Progenitor cell of endocrine pancreas (in vitro differentiated cells): ENCODE measurements around the gene SUSD5. TPM values are rescaled to one million over a fixed set of nuclear protein-coding genes. Genes with fewer than 3 reads are reported as not detected.
"Not testable (repeated sequence)": the region's sequence is repeated elsewhere in the genome, so short reads cannot be mapped to it uniquely, and the experiment has no call there.

Source experiments
- DNase-seq: peaks from one replicate; pipeline ENCODE4 v3.0.0; 2021; ENCODE audit warnings: low spot score; ENCODE audit not compliant: unreplicated experiment
- H3K27ac Mint-ChIP-seq: 2 replicates; pipeline ENCODE4 v1.8.0; 2021; ENCODE audit warnings: mild to moderate bottlenecking, moderate library complexity, mixed read lengths
- H3K27me3 Mint-ChIP-seq: 2 replicates; pipeline ENCODE4 v1.8.0; 2021; ENCODE audit warnings: mixed read lengths
- H3K36me3 Mint-ChIP-seq: 2 replicates; pipeline ENCODE4 v1.8.0; 2022; ENCODE audit warnings: mixed read lengths; ENCODE audit not compliant: insufficient read depth
- H3K4me1 Mint-ChIP-seq: 2 replicates; pipeline ENCODE4 v1.8.0; 2021; ENCODE audit warnings: low read depth, mixed read lengths
- H3K4me3 Mint-ChIP-seq: 2 replicates; pipeline ENCODE4 v1.8.0; 2021; ENCODE audit warnings: low read depth, mild to moderate bottlenecking, moderate library complexity, mixed read lengths
- H3K9me3 Mint-ChIP-seq: 2 replicates; pipeline ENCODE4 v1.8.0; 2021; ENCODE audit warnings: low read depth, mixed read lengths
- total RNA-seq: library from RNA; stranded (reverse); gene quantifications from 2 replicates; pipeline ENCODE4 v1.2.1, GENCODE V29; 2021
- TF ChIP-seq, protein P1 (sequence below): fragments of 200-600 bp; sonication (generic); IDR thresholded peaks from one replicate; pipeline ENCODE4 v1.5.0; 2021; ENCODE audit warnings: antibody characterized with exemption, mild to moderate bottlenecking; ENCODE audit not compliant: unreplicated experiment

The SUSD5 gene
- total RNA-seq, 1 donor from 2014 or later, result 1.1 TPM

DNA sequence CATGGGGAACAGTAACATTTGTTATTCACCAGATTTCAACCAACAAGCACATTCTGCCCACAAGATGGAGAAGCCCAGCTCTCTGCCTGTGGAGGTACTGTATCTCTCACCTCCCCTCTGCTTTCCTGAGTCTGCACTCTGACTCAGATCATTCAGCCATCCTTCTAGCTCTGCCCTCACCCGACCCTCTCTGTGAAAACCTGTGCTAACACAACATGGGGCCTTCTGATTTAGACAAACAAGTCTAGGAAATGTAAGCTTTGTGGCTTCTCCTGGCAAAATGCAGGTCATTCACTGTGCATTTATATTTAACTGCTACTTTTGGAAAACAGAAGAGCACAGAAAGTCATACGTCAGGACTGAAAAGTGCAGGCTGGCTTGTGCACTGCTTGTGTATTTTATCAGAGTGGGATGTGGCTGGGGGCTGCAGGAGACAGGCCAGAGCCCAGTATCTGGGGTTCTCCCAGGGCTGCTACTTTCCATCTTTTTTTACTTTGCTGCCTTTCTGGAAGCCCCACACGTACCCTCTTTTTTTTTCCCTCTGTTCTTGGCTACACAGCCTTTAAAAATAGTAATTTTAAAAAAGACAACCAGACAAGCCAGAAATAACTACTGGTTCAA is 50.8 kb downstream of the SUSD5 start:
- Mint-ChIP-seq H3K9me3 (no peaks in the 10 kb centered on the region), H3K27ac (peak overlapping the region; percentile 22), H3K4me3 (no peak overlapping the region), H3K36me3 (no peaks in the 10 kb centered on the region), H3K27me3 (no peaks in the 10 kb centered on the region), H3K4me1 (peaks cover 8% of the 10 kb centered on the region)
- DNase-seq, result no peak
- TF ChIP-seq, protein P1, sequence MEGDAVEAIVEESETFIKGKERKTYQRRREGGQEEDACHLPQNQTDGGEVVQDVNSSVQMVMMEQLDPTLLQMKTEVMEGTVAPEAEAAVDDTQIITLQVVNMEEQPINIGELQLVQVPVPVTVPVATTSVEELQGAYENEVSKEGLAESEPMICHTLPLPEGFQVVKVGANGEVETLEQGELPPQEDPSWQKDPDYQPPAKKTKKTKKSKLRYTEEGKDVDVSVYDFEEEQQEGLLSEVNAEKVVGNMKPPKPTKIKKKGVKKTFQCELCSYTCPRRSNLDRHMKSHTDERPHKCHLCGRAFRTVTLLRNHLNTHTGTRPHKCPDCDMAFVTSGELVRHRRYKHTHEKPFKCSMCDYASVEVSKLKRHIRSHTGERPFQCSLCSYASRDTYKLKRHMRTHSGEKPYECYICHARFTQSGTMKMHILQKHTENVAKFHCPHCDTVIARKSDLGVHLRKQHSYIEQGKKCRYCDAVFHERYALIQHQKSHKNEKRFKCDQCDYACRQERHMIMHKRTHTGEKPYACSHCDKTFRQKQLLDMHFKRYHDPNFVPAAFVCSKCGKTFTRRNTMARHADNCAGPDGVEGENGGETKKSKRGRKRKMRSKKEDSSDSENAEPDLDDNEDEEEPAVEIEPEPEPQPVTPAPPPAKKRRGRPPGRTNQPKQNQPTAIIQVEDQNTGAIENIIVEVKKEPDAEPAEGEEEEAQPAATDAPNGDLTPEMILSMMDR, result no peak

DNA sequence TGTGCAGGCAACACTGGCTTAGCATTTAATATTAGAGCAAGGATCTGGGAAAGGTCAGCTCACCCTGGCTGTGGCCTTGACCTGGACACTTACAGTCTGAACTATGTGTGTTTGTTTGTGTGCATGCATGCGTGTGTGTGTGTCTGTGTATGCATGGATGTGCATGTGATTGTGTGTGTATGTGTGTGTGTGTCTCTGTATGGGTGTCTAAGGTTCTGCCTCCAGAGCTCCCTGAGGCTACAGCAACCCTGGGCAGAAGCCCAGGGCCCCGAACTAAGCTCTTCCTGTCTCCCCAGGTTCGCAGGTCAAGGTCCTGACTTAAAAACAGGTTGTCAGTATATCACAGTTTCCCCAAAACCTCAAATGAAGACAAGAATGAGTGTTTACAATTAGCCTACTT is 51.3 kb downstream of the SUSD5 start:
- H3K4me1 Mint-ChIP-seq, result peaks cover 8% of the 10 kb centered on the region
- no peak overlapping the region for H3K27ac Mint-ChIP-seq
- DNase-seq, result no peak
- TF ChIP-seq, protein P1, result no peak
- H3K4me3 Mint-ChIP-seq, result no peak overlapping the region
- no peaks in the 10 kb centered on the region for H3K36me3 Mint-ChIP-seq
- no peaks in the 10 kb centered on the region for H3K9me3 Mint-ChIP-seq
- H3K27me3 Mint-ChIP-seq, result no peaks in the 10 kb centered on the region

DNA sequence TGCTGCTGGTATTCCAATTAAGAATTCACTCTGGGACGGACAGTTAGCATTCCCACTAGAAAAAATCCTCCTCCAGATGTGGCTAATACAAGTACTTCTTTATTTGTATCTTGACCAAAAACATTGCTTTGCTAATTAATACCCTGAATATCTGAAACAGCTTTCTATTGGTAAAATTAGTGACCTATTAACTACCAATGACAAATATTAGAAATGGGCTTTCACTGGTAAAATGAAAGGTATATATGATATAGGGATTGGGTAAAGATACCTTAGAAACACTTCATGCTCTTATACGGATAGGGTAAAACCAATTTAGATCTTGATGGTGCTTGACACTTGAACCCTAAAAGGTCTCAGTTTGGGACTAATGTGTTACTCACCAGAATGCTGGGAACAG is 52.5 kb downstream of the SUSD5 start:
- Mint-ChIP-seq H3K27ac (no peak overlapping the region), H3K9me3 (no peaks in the 10 kb centered on the region), H3K36me3 (no peaks in the 10 kb centered on the region), H3K4me3 (no peak overlapping the region), H3K27me3 (no peaks in the 10 kb centered on the region), H3K4me1 (peaks cover 3% of the 10 kb centered on the region)
- DNase-seq, result no peak
- TF ChIP-seq, protein P1, result no peak

DNA sequence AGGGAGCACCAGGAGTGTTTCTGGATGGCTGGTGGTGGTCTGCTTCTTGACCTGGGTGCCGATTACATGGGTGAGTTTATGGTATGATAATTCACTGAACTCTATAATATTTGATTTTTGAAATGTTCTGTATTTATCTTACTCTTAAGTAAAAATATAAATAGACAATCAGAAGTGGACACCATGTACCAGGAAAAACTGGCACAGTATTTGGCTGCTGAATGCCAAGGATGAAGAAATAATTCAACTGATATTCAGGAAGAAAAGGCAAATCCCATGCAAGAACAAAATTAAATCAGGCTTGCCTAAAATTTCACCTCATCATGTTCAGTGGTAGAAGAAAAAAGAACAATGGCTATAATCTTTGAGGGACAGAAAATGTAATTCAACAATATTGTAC is 53.2 kb downstream of the SUSD5 start:
- Mint-ChIP-seq H3K9me3 (no peaks in the 10 kb centered on the region), H3K27ac (no peak overlapping the region), H3K27me3 (no peaks in the 10 kb centered on the region), H3K36me3 (no peaks in the 10 kb centered on the region), H3K4me3 (no peak overlapping the region), H3K4me1 (peaks cover 3% of the 10 kb centered on the region)
- TF ChIP-seq, protein P1, result no peak
- no peak for DNase-seq

DNA sequence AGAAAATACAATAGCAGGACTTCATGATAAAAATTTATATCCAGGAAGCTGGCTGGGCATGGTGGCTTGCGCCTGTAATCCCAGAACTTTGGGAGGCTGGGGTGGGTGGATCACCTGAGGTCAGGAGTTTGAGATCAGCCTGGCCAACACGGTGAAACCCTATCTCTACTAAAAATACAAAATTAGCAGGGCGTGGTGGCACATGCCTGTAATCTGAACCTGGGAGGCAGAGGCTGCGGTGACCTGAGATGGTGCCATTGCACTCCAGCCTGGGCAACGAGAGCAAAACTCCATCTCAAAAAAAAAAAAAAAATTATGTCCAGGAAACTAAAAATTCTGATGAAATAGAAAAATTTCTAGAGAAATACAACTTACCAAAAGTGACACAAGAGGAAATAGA is 56.0 kb downstream of the SUSD5 start:
- H3K4me1 Mint-ChIP-seq, H3K4me3 Mint-ChIP-seq: not testable (repeated sequence)

DNA sequence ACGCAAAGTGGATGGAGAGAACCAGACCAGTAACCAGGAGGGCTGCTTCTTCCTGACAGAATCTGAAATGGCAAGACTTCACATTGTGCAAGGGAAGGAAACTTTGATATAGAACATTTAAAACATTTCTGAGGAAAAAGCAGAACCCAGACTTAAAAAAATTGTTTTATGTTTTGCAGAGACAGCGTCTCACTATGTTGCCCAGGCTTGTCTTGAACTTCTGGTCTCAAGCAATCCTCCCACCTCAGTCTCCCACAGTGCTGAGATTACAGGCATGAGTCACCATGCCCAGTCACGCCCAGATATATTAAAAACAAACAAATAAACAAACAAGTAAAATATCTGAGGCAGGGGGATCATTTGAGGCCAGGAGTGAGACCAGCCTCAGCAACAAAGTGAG is 58.6 kb downstream of the SUSD5 start:
- TF ChIP-seq, protein P1, result no peak
- Mint-ChIP-seq H3K36me3 (no peaks in the 10 kb centered on the region), H3K27me3 (no peaks in the 10 kb centered on the region), H3K27ac (no peak overlapping the region), H3K4me3 (no peak overlapping the region), H3K4me1 (no peaks in the 10 kb centered on the region), H3K9me3 (no peaks in the 10 kb centered on the region)
- DNase-seq, result no peak

More for the DNA sequence above, 56.0 kb downstream of the SUSD5 start:
- DNase-seq, H3K36me3 Mint-ChIP-seq, H3K27ac Mint-ChIP-seq, H3K9me3 Mint-ChIP-seq, H3K27me3 Mint-ChIP-seq: not testable (repeated sequence)
